Measurements from ENCODE around the gene PKNOX2.

PKNOX2 gene

DNA sequence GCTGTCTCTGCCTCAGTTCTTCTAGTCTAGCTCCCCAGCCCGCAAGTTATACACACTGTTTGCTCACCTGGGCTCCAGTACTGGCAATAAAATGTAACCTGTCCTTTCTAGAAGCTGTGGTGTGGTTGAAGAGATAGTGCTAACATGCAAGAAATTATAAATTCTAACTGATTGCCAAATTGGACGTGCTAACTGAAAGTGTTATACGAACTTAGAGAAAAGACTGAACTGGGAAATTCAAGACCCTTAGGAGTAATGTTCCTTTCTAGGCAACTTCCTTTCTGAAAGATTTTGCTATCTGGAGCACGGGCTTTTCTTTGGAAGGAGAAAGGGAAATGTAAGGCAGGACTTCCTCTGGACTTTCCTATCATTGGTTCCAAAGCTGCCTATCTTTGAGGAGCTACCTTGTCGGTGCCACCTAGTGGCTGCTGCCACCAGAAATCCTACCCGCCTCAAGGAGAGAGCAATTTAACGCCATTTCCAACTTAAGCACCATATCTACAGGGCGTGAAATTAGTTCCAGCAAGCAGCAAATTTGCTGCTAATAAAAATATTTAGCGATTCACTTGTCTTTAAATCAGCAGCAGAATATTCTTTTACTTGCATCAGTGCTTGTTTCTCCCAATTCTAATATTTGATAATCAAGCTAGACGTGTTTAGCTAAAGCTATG lies 40.5 kb upstream of the PKNOX2 start:
- H3K4me1 ChIP-seq (ENCODE audit: insufficient read depth, low read length): no peaks in the 10 kb centered on the region
- no peak overlapping the region for H3K9ac ChIP-seq (ENCODE audit: low read depth, low read length)
- H3K27me3 ChIP-seq (ENCODE audit: insufficient read depth, low read length, poor library complexity): peaks cover under 1% of the 10 kb centered on the region
- H3K79me2 ChIP-seq (ENCODE audit: insufficient read depth, low read length): no peaks in the 10 kb centered on the region
- H3K9me3 ChIP-seq (ENCODE audit: insufficient read depth, low read length, severe bottlenecking): no peaks in the 10 kb centered on the region
- ATAC-seq (ENCODE audit: insufficient read depth, low read depth): peak; percentile 80
- no peaks in the 10 kb centered on the region for H4K20me1 ChIP-seq (ENCODE audit: insufficient read depth, low read length)
- DNase-seq: peak; percentile 46
- no peak overlapping the region for H3K4me3 ChIP-seq (ENCODE audit: low read depth in 1 of 2, low read length in 2 of 2)
- H2AFZ ChIP-seq (ENCODE audit: low read depth, low read length): 0 out of 2 replicates have a peak overlapping the region, but pooled peaks have one; percentile 1
- TF ChIP-seq, protein P1, sequence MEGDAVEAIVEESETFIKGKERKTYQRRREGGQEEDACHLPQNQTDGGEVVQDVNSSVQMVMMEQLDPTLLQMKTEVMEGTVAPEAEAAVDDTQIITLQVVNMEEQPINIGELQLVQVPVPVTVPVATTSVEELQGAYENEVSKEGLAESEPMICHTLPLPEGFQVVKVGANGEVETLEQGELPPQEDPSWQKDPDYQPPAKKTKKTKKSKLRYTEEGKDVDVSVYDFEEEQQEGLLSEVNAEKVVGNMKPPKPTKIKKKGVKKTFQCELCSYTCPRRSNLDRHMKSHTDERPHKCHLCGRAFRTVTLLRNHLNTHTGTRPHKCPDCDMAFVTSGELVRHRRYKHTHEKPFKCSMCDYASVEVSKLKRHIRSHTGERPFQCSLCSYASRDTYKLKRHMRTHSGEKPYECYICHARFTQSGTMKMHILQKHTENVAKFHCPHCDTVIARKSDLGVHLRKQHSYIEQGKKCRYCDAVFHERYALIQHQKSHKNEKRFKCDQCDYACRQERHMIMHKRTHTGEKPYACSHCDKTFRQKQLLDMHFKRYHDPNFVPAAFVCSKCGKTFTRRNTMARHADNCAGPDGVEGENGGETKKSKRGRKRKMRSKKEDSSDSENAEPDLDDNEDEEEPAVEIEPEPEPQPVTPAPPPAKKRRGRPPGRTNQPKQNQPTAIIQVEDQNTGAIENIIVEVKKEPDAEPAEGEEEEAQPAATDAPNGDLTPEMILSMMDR (IDR thresholded peaks at IDR 0.05; ENCODE audit: borderline replicate concordance, extremely low read depth, low read length, poor library complexity, severe bottlenecking): peak; percentile 66
- no peak for TF ChIP-seq EZH2 (IDR thresholded peaks at IDR 0.05; ENCODE audit: borderline replicate concordance, low read depth, low read length, severe bottlenecking)
- H3K4me2 ChIP-seq (ENCODE audit: insufficient read depth, low read length): peak overlapping the region; percentile 12; the same call in 1 of the 2 replicates
- H3K27ac ChIP-seq (ENCODE audit: low read length): no peak overlapping the region
- H3K36me3 ChIP-seq (ENCODE audit: insufficient read depth, low read length): no peaks in the 10 kb centered on the region

DNA sequence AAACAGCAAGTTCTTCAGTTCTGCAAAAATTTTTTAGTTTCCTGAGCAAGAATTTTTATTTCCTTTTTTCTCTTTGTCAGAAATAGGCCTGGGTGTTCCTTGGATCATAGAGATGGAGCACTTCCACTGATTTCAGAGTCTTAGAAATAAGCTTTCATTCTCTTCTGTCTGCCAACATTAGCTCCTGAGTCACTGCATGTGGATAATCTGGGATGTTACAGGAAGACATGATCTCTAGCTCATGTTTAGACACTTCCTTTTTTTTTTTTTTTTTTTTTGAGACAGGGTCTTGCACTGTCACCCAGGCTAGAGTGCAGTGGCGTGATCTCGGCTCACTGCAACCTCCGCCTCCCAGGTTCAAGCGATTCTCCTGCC lies 39.9 kb upstream of the PKNOX2 start:
- Histone ChIP-seq H3K79me2 (ENCODE audit: insufficient read depth, low read length) (no peaks in the 10 kb centered on the region), H2AFZ (ENCODE audit: low read depth, low read length) (no peak overlapping the region), H3K36me3 (ENCODE audit: insufficient read depth, low read length) (no peaks in the 10 kb centered on the region), H3K4me1 (ENCODE audit: insufficient read depth, low read length) (no peaks in the 10 kb centered on the region), H3K4me3 (ENCODE audit: low read depth in 1 of 2, low read length in 2 of 2) (no peak overlapping the region), H3K27me3 (ENCODE audit: insufficient read depth, low read length, poor library complexity) (peaks cover 4% of the 10 kb centered on the region), H3K27ac (ENCODE audit: low read length) (no peak overlapping the region), H3K9me3 (ENCODE audit: insufficient read depth, low read length, severe bottlenecking) (no peaks in the 10 kb centered on the region), H3K9ac (ENCODE audit: low read depth, low read length) (no peak overlapping the region), H4K20me1 (ENCODE audit: insufficient read depth, low read length) (no peaks in the 10 kb centered on the region), H3K4me2 (ENCODE audit: insufficient read depth, low read length) (no peak overlapping the region)
- TF ChIP-seq, protein P1 (IDR thresholded peaks at IDR 0.05; ENCODE audit: borderline replicate concordance, extremely low read depth, low read length, poor library complexity, severe bottlenecking): no peak
- no peak for TF ChIP-seq EZH2 (IDR thresholded peaks at IDR 0.05; ENCODE audit: borderline replicate concordance, low read depth, low read length, severe bottlenecking)
- ATAC-seq (ENCODE audit: insufficient read depth, low read depth) (no peak), DNase-seq (no peak)

DNA sequence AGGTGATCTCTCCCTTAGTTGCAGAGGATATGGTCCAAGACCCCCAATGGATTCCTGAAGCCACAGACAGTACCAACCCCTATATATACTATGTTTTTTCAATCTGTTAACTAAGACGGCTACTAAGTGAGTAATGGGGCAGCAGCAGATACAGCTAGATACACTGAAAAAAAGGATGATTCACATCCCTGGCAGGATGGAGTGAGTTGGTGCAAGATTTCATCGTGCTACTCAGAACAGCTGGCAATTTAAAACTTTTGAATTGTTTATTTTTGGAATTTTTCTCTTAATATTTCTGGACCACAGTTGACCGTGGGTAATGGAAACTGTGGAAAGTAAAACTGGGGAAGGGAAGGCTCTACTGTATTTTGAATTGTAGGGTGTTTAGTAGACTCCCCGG lies 36.1 kb upstream of the PKNOX2 start:
- no peak overlapping the region for H3K4me3 ChIP-seq (ENCODE audit: low read depth in 1 of 2, low read length in 2 of 2)
- ATAC-seq (ENCODE audit: insufficient read depth, low read depth): no peak
- no peak overlapping the region for H3K27ac ChIP-seq (ENCODE audit: low read length)
- no peak for TF ChIP-seq EZH2 (IDR thresholded peaks at IDR 0.05; ENCODE audit: borderline replicate concordance, low read depth, low read length, severe bottlenecking)
- TF ChIP-seq, protein P1 (IDR thresholded peaks at IDR 0.05; ENCODE audit: borderline replicate concordance, extremely low read depth, low read length, poor library complexity, severe bottlenecking): no peak
- no peaks in the 10 kb centered on the region for H3K9me3 ChIP-seq (ENCODE audit: insufficient read depth, low read length, severe bottlenecking)
- H4K20me1 ChIP-seq (ENCODE audit: insufficient read depth, low read length): no peaks in the 10 kb centered on the region
- H3K4me1 ChIP-seq (ENCODE audit: insufficient read depth, low read length): no peaks in the 10 kb centered on the region
- no peak overlapping the region for H3K9ac ChIP-seq (ENCODE audit: low read depth, low read length)
- no peak for DNase-seq
- no peak overlapping the region for H3K4me2 ChIP-seq (ENCODE audit: insufficient read depth, low read length)
- no peaks in the 10 kb centered on the region for H3K36me3 ChIP-seq (ENCODE audit: insufficient read depth, low read length)
- H2AFZ ChIP-seq (ENCODE audit: low read depth, low read length): no peak overlapping the region
- no peaks in the 10 kb centered on the region for H3K79me2 ChIP-seq (ENCODE audit: insufficient read depth, low read length)
- peaks cover 4% of the 10 kb centered on the region for H3K27me3 ChIP-seq (ENCODE audit: insufficient read depth, low read length, poor library complexity)
